ENCODE measurements around the gene CNIH3.

CNIH3 gene

DNA sequence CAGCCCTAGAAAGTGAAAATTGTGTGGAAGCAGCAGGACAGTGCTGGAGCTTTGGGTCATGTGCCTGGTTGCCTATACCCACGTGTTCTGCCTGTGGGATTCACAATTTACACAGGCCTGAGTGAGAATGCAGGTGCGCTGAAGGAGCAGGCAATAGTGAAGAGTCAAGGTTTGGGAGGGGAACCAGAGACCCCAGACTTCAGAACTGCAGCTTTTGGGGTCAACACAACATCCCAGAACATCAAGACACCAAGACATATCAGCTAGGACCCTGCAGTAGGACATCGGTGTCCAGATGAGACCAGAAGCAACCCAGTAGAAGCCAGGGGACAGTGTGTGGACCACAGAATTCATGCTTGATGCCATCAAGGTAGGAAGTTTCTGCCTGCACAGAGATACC lies 29.1 kb upstream of the CNIH3 start:
- TF ChIP-seq, protein P1, sequence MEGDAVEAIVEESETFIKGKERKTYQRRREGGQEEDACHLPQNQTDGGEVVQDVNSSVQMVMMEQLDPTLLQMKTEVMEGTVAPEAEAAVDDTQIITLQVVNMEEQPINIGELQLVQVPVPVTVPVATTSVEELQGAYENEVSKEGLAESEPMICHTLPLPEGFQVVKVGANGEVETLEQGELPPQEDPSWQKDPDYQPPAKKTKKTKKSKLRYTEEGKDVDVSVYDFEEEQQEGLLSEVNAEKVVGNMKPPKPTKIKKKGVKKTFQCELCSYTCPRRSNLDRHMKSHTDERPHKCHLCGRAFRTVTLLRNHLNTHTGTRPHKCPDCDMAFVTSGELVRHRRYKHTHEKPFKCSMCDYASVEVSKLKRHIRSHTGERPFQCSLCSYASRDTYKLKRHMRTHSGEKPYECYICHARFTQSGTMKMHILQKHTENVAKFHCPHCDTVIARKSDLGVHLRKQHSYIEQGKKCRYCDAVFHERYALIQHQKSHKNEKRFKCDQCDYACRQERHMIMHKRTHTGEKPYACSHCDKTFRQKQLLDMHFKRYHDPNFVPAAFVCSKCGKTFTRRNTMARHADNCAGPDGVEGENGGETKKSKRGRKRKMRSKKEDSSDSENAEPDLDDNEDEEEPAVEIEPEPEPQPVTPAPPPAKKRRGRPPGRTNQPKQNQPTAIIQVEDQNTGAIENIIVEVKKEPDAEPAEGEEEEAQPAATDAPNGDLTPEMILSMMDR (IDR thresholded peaks at IDR 0.05) = no peak

DNA sequence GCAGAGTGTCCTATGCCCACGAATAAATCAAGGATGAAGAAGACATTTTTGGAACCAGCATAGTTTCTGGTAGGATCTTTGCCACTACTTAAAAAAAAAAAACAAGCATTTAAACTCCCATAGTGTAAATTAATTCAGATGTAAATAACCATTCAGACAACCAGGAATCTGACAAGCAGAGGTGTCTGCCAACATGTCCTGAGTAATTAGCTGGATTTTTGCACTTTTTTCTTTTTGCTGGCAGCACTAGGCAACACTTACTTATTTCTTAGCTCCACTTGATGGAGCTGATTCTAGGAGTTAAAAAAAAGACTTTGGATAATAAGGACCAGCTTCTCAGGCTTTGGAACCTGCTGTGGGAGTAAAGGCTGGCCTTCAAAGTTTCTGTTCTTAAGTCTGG lies 27.6 kb upstream of the CNIH3 start:
- TF ChIP-seq, protein P1 (IDR thresholded peaks at IDR 0.05) = no peak

DNA sequence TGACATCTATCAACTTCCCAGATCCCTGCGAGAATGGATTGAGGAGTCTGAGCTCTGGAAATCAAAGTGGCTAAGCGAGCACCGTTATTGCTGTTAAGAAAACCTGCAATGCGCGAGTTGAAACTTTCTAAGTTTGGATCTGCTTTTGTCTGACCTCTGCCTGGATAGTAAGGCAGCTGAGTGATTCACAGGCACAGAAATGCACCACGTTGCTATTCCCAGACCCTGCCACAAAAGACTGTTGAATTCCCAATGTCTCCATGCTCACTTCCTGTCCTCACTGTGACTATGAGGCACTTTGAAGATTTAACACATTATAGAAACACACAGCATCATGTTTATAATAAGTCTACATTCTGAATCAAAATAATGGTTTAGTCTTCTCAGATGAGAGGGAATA lies 27.1 kb upstream of the CNIH3 start:
- TF ChIP-seq, protein P1 (IDR thresholded peaks at IDR 0.05) = no peak

DNA sequence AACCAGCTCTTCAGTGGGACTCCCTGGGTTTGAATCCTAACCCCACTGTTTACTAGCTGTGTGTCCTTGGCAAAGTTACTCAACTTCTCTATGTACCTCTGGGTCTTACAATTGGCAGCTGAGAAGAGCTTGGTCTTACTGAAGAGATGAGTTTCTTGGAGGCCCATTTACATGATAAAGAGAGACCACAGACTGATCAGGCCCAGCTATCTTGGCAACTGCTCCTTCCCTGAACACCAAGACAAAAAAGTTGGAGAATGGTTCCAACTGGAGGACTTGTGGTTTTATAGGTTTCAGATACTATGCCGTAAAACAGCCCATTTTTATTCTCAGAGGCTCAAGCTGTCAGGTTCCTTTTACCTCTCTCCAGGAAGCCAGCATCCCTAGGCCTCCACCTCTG lies 24.8 kb upstream of the CNIH3 start:
- TF ChIP-seq, protein P1 (IDR thresholded peaks at IDR 0.05) = no peak

DNA sequence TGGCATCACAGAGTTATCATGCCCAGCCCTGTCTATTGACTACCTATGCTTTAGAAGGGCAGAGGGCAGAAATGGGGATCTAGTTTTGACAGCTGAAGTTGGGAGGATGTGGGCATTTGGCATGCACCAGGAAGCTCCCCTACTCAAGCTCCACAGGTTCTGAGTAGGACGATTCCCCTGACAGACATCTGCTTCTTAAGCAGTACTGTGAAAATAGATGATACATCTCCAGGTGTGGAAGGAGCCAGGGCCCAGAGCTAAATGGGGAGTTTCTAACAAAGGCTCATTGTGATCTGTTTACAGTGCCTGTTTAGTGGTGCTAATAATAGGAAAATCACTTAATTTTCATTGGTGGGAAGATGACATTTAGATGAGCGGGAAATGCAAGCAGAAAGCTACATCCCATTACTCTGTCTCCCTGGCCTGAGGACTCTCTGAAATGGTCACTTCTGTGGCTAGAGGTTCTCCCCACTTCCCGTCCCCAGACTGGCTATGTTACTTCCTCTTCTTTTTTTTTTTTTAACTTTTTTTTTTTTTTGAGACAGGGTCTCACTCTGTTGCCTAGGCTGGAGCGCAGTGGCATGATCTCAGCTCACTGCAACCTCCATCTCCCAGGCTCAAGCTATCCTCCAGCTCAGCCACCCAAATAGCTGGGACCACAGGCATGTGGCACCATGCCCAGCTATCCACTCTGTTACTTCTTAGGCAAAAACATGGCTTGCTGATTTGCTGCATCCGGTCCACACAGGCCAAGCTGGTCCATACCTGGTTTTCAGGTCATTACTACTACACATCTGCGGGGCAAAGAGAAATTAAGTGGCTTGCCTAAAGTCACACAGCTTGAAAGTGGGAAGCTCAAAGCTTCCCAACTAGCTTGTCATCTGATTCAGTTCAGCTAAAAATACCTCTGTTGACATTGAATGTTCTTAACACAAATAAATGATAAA lies 23.2 kb upstream of the CNIH3 start:
- TF ChIP-seq, protein P1 (IDR thresholded peaks at IDR 0.05) = no peak

DNA sequence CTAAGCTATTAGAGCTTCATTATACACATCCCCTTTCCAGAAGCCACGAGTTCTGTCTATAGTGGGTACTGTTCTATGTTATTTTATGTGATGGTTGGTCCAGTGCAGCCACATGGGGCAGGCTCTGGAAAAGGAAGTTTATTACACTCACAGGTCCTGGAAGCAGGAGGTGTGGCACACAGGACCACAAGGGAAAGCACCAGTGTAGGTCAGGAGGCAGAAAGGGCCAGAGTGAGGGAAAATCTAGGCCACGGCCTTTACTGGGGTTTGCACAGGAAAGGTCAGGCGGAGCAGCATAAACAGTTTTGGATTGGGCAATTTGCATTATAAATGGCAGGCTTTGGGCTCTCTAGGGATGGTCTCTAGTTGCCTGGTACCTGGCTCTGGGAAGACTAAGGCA lies 21.8 kb upstream of the CNIH3 start:
- TF ChIP-seq, protein P1 (IDR thresholded peaks at IDR 0.05) = no peak

DNA sequence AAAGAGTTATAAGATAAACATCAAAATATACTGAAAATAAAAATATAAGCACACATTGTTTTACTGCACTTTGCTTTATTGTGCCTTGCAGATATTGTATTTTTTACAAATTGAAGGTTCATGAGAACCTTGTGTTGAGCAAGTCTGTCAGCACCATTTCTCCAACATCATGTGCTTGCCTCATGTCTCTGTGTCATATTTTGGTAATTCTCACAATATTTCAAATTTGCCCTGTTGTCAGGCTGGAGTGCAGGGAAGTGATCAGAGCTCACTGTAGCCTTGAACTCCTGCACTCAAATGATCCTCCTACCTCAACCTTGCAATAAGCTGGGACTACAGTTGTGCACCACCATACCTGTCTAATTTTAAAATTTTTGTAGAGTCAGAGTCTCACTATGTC lies 21.3 kb upstream of the CNIH3 start:
- TF ChIP-seq, protein P1 (IDR thresholded peaks at IDR 0.05) = no peak
